OCI-LY1 (cell line): ENCODE data around the gene TMEM256.

Experiments used
- CTCF ChIP-seq: fragments of 200-600 bp; sonication (generic), shearing (Covaris generic); IDR thresholded peaks from 2 replicates; pipeline ENCODE4 v1.5.1; 2017; ENCODE audit warnings: mild to moderate bottlenecking, antibody characterized with exemption, low read length, moderate library complexity, mixed read lengths
- EZH2 ChIP-seq: fragments of 200-600 bp; sonication (generic), shearing (Covaris generic); IDR thresholded peaks from 2 replicates; pipeline ENCODE4 v1.8.0; 2017; ENCODE audit warnings: borderline replicate concordance, mixed run types, mild to moderate bottlenecking, antibody characterized with exemption, low read length, moderate library complexity, mixed read lengths

GRCh38 chr17:7414837-7415236 lies 10.9 kb upstream of the TMEM256 start:
- TF ChIP-seq CTCF (no peak), EZH2 (no peak)
